Ishikawa (cell line): Measurements from ENCODE around the gene FKBP15.

Experiments used
- CEBPB ChIP-seq: IDR thresholded peaks from 2 replicates; pipeline ENCODE4 v1.6.1; 2012
- EGR1 ChIP-seq: IDR thresholded peaks from 2 replicates; pipeline ENCODE4 v1.6.1; 2012
- EP300 ChIP-seq: IDR thresholded peaks from 2 replicates; pipeline ENCODE4 v1.6.1; 2012; ENCODE audit warnings: borderline replicate concordance
- FOXM1 ChIP-seq: IDR thresholded peaks from 2 replicates; pipeline ENCODE4 v1.6.1; 2012; ENCODE audit warnings: low read depth, borderline replicate concordance
- NFIC ChIP-seq: IDR thresholded peaks from 2 replicates; pipeline ENCODE4 v1.6.1; 2012
- RAD21 ChIP-seq: IDR thresholded peaks from 2 replicates; pipeline ENCODE4 v1.6.1; 2012; ENCODE audit warnings: low read depth
- REST ChIP-seq: IDR thresholded peaks from 2 replicates; pipeline ENCODE4 v1.6.1; 2012; ENCODE audit warnings: low read depth, mild to moderate bottlenecking
- TAF1 ChIP-seq: IDR thresholded peaks from 2 replicates; pipeline ENCODE4 v1.6.1; 2012; ENCODE audit warnings: low read depth, mild to moderate bottlenecking
- TEAD4 ChIP-seq: IDR thresholded peaks from 2 replicates; pipeline ENCODE4 v1.6.1; 2012
- USF1 ChIP-seq: IDR thresholded peaks from 2 replicates; pipeline ENCODE4 v1.6.1; 2012
- YY1 ChIP-seq: IDR thresholded peaks from 2 replicates; pipeline ENCODE4 v1.6.1; 2012; ENCODE audit warnings: low read depth
- ZBTB7A ChIP-seq: IDR thresholded peaks from 2 replicates; pipeline ENCODE4 v1.6.1; 2012; ENCODE audit warnings: low read depth
- TF ChIP-seq, protein P1 (sequence below): IDR thresholded peaks from 2 replicates; pipeline ENCODE4 v1.6.1; 2012

DNA sequence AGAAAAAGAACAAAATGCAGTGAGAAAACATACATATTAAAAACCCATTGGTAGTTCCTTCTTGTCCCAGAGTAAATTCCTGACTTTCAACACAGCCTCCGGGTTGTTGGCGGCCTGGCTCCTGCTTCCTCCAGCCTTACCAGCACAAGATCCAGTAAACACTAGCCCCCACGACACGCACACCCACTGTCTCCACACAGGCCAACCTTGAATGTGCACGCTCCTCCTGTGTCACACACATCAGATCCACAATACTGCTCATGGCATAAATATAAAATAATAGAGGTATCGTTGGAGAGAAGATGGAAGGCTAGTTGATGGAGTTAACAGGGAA, 72.7 kb downstream of the FKBP15 start:
- TF ChIP-seq CEBPB: no peak
- TF ChIP-seq RAD21: no peak
- TF ChIP-seq YY1: no peak
- TF ChIP-seq EP300: no peak
- no peak for TF ChIP-seq REST
- TF ChIP-seq, protein P1, sequence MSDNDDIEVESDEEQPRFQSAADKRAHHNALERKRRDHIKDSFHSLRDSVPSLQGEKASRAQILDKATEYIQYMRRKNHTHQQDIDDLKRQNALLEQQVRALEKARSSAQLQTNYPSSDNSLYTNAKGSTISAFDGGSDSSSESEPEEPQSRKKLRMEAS: no peak
- no peak for TF ChIP-seq USF1
- no peak for TF ChIP-seq NFIC
- no peak for TF ChIP-seq ZBTB7A
- no peak for TF ChIP-seq TEAD4
- TF ChIP-seq TAF1: no peak
- TF ChIP-seq FOXM1: no peak
- TF ChIP-seq EGR1: no peak
